Thyroid gland (tissue), 4 donors: ENCODE data around the gene SKIC2.

Experiments used
- POLR2A ChIP-seq, 2 donors: fragments of 450-650 bp; IDR thresholded peaks; one replicate each; pipeline ENCODE4 v1.6.1; 2017; ENCODE audit warnings: antibody characterized with exemption in 2 of 2, mild to moderate bottlenecking in 2 of 2, moderate library complexity in 1 of 2
- TF ChIP-seq, protein P1 (sequence below), 6 experiments: fragments of 200-600 bp in 3 of 6; fragments of 450-650 bp in 3 of 6; sonication (generic) in 3 of 6; IDR thresholded peaks; one replicate each; pipeline ENCODE4 v1.5.1; 2016 to 2019; ENCODE audit warnings: antibody characterized with exemption in 6 of 6, mild to moderate bottlenecking in 2 of 6, inconsistent platforms in 1 of 6, moderate library complexity in 1 of 6

DNA sequence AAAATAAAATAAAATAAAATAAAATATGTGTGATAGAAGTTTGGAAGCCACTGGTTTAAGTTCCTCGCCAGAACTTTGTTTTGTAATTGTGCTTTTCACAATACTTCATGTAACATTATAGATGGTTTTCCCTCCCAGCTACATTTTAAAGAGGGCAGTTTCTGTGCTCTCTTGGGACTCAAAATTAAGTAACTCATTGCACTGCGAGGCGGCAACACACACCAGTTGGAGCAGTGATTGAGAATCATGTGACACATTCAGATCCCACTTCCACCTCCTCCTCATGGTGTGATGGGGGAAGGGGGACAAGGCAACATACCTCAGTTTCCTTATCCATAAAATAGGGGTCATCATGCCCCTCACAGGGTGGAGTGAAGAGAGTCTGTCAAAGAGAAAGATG, 24.0 kb upstream of the SKIC2 start:
- TF ChIP-seq, protein P1, sequence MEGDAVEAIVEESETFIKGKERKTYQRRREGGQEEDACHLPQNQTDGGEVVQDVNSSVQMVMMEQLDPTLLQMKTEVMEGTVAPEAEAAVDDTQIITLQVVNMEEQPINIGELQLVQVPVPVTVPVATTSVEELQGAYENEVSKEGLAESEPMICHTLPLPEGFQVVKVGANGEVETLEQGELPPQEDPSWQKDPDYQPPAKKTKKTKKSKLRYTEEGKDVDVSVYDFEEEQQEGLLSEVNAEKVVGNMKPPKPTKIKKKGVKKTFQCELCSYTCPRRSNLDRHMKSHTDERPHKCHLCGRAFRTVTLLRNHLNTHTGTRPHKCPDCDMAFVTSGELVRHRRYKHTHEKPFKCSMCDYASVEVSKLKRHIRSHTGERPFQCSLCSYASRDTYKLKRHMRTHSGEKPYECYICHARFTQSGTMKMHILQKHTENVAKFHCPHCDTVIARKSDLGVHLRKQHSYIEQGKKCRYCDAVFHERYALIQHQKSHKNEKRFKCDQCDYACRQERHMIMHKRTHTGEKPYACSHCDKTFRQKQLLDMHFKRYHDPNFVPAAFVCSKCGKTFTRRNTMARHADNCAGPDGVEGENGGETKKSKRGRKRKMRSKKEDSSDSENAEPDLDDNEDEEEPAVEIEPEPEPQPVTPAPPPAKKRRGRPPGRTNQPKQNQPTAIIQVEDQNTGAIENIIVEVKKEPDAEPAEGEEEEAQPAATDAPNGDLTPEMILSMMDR (IDR thresholded peaks at IDR 0.05), result no peak
- no peak for TF ChIP-seq POLR2A (IDR thresholded peaks at IDR 0.05)
